Measurements from ENCODE around the gene CX3CR1.
A peak's percentile ranks its signal among the peaks of the same experiment; 100 is the strongest.
"Not testable (repeated sequence)": the region's sequence is repeated elsewhere in the genome, so short reads cannot be mapped to it uniquely, and the experiment has no call there.

The CX3CR1 gene
- total RNA-seq: 0.75 reads per million

GRCh38 chr3:39279745-39280517 lies at the start of gene CX3CR1:
Gene CX3CR1 (minus strand): TSS chr3:39280036. CDS start chr3:39266509, 13,527 bp downstream.
- no peak for DNase-seq

- no peak for DNase-seq
Measured at GRCh38 chr3:39329493-39329892, 49.7 kb upstream of the CX3CR1 start, which contains the start of gene CCR8. Gene CCR8 (plus strand): TSS chr3:39329709. CDS start chr3:39332332, 2,623 bp downstream.

- DNase-seq: peak; percentile 17
Measured at GRCh38 chr3:39327746-39328349, 48.0 kb upstream of the CX3CR1 start.

- DNase-seq: no peak
Measured at GRCh38 chr3:39327053-39327745, 47.4 kb upstream of the CX3CR1 start.

GRCh38 chr3:39325236-39325635 lies 45.4 kb upstream of the CX3CR1 start:
- no peak for DNase-seq

DNA sequence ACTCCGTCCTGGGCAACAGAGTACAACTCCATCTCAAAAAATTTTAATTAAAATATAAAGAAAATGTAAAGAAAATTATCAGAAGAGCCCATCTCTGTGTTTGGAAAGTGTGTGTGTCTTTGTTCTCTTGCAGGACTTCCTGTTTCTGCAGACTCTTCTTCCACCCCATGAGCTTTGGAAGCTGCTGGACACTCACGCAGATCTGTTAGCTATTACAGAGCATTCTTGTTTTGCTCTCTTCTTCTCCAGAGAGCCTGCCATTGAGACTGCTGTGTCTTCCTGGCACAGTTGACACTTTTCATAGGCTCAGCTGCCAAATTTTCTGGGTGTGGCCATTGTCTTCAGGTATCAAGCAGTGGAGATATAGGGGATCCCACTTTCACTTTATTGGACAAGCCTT lies 43.7 kb upstream of the CX3CR1 start:
- DNase-seq: no peak

GRCh38 chr3:39322936-39323335 lies 43.1 kb upstream of the CX3CR1 start:
- DNase-seq: no peak

DNA sequence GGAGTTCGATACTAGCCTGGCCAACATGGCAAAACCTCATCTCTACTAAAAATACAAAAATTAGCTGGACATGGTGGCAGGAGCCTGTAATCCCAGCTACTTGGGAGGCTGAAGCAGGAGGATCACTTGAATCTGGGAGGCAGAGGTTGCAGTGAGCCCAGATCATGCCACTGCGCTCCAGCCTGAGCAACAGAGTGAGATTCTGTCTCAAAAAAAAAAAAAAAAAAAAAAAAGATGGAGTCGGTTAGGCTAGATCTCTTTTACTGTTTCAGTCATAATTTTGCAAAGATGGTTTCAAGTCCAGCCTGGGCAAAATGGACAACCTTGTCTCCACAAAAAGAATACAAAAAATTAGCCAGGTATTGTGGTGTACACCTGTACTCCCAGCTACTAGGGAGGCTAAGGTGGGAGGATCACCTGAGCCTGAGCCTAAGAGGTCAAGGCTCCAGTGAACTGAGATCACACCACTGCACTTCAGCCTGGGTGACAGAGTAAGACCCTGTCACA lies 42.4 kb upstream of the CX3CR1 start:
- not testable (repeated sequence) for DNase-seq

- not testable (repeated sequence) for DNase-seq
Measured at GRCh38 chr3:39321574-39321983, 41.7 kb upstream of the CX3CR1 start.

DNA sequence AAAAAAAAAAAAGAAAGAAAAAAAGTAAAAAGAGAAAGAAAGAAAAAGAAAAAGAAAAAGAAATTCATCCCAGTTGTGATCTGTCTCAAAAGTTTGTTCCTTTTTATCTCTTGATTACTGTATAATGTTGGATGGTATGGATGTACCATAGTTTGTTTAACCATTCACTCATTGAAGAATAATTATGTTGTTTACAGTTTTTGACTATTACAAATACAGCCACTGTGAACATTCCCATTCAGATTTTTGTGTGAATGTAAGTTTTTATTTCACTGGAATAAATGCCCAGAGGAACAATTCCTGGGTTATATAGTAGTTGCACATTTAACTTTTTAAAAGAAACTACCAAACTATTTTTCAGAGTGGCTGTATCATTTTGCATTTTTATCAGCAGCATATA lies 39.4 kb upstream of the CX3CR1 start:
- DNase-seq: no peak

GRCh38 chr3:39318301-39318700 lies 38.5 kb upstream of the CX3CR1 start:
- DNase-seq: no peak

DNA sequence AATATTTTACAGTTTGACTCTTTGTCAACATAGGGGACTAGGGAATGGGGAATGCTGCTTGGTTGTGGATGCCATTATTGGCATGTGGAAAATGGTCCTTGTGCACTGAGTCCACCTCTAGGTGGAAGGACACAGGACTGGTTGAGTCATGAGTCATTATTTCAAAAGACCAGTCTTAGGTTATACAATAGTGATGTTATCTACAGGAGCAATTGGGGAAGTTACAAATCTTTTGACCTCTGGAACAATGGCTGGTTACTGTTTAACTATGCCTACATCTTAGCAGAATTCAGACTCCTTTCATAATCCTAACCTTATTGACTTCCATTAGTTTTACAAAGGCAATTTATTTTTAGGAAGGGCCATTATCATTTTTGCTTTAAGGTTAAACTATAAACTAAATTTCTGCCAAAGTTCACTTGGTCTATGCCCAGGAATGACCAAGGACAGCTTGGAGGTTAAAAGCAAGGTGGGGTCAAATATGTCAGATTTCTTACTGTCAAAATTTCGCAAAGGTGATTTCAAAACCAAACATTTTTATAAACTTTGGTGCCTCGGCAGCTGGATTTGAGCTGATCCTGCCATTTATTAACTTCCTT lies 37.8 kb upstream of the CX3CR1 start:
- no peak for DNase-seq

DNA sequence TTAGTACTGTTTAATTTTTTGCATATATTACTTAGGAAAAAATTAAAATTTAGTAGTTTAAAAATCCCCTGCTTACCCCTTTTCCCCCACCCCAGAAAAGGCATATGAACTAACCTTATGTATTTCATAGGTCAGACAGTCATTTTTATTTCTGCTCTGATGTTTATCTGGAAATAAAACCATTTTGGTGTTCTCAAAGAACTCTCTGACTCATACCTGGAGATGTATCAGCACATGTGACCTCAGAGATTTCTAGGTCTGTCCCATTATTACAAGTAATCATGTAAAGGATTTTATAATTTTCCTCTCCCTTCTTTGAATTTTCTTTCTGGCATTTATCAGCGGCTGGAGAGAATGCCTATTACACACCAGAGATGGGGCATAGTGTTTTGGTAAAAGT lies 35.6 kb upstream of the CX3CR1 start:
- no peak for DNase-seq

GRCh38 chr3:39313289-39313688 lies 33.5 kb upstream of the CX3CR1 start:
- DNase-seq: no peak

DNA sequence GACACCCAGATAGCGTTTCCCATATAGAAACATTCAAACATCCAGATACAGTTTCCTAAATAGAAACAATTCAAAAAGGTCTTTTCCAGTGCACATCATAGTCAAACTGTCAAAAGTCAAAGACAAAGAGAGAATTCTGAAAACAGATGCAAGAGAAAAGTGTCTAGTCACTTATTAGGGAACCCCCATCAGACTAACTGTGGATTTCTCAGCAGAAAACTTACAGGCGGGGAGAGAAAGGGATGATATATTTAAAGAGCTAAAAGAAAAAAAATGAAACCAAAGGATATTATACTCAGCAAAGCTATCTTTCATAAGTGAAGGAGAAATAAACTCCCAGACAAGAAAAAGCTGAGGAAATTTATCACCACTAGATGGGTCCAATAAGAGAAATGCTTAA lies 22.3 kb upstream of the CX3CR1 start:
- no peak for DNase-seq

GRCh38 chr3:39299279-39299678 lies 19.4 kb upstream of the CX3CR1 start:
- DNase-seq: no peak

DNA sequence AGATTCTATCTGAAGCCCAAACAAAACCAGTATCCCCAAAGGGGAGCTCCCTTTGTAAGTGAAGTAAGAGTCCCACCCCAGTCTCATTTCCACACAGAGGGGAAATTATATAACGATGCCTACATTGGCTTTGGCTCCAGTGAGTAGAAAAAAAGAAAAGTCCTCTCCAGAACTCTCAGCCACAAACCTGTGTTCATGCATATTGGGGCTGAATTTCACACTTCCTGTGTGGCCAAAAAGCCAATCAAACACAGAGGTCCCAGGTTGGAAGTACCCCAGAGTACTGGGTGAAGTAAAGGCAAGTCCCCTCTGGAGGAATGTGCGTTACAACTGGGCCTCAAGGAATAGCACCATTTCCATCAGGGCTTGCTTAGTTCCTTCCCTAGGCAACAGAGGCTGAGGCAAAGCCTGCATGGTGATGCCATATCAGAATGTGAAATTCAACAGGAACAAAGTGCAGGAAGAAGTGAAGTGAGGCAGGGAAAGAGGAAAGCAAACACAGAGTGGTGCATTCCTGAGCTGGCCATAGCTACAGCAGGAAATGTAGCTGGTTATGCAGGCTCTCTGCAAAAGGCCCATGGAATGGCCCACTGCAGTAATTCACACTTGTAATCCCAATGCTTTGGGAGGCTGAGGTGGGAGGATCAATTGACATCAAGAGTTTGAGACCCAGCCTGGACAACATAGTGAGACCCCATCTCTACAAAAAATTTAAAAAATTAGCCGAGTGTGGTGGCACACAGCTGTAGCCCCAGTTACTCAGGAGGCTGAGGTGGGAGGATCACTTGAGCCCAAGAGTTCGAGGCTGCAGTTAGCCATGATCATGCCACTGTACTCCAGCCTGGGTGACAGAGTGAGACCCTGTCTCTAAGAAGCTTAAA lies 16.6 kb upstream of the CX3CR1 start:
- DNase-seq: no peak

DNA sequence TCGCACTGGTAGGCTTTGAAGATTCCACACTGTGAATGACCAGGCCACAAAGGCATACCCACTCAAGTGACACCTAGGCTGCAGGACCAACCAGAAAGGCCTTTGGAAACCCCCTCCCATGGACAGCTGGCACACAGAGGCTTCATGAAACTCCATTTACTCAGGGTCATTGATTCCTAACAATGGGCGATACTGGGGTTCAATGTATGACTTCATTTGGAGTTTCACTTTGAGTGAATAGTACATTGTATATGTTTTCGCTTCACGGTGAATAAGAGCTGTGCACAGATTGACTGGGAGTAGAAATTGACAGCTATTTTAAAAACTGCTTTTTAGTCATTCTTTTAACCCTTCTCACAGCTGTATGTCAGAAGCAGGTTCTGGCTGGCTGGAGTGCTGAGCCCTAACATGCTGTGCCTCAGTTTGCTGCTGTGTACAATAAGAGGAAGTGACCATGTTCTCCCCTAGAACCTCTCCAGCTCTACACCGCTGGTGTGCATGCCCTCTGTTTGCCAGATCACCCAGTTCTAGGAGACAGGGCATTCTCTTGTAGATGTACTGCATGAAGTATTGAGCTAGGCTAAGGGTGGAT lies 15.4 kb upstream of the CX3CR1 start:
- no peak for DNase-seq

- no peak for DNase-seq
Measured at GRCh38 chr3:39294446-39295183, 14.8 kb upstream of the CX3CR1 start.

- DNase-seq: no peak
Measured at GRCh38 chr3:39292961-39293360, 13.1 kb upstream of the CX3CR1 start.

GRCh38 chr3:39291903-39292329 lies 12.1 kb upstream of the CX3CR1 start:
- peak; percentile 59 for DNase-seq

All from effector CD4-positive, alpha-beta T cell (primary cell).